ENCODE results near the gene FRAT1. TPM values are rescaled to one million over a fixed set of nuclear protein-coding genes. Genes with fewer than 3 reads are reported as not detected.

FRAT1 gene
- total and polyA plus RNA-seq, 10 of the 15 experiments (the other 5 are each of a cell fraction or from before 2014, with no cell fraction given), result 0.07 to 0.73 (median 0.26) TPM

GRCh38 chr10:97277551-97277950 is 41.5 kb upstream of the FRAT1 start:
- peaks cover 9% of the 10 kb centered on the region for H3K4me1 ChIP-seq (ENCODE audit: control insufficient read depth, insufficient read depth, low read length)
- POLR2A ChIA-PET, result no interaction called here
- BruUV-seq (replicated peaks), result no TSS peak
- CTCF ChIA-PET, result interaction anchor here (1.1 to 2.9 kb wide), 7 partner anchors 9 to 79 kb away, joined by 4 to 44 read pairs (median 22); partner anchors contain the start of gene ARHGAP19
- RAD21 ChIA-PET (ENCODE audit: unreplicated experiment), result interaction anchor here (1.9 to 2.4 kb wide), 2 partner anchors 56 to 123 kb away, joined by 10 to 14 read pairs; partner anchors contain the start of genes FRAT2 and RRP12
- H4K20me1 ChIP-seq (ENCODE audit: control insufficient read depth, insufficient read depth), result no peaks in the 10 kb centered on the region
- FAIRE-seq (no peak), DNase-seq (ENCODE audit: low read depth, low spot score) (no peak), ATAC-seq (no peak)
- no peaks in the 10 kb centered on the region for H3K9me3 ChIP-seq (replicated peaks; ENCODE audit: control insufficient read depth, insufficient read depth, low read length)
- no peaks in the 10 kb centered on the region; a peak in 1 of 4 replicates for H3K36me3 ChIP-seq (ENCODE audit: control insufficient read depth in 2 of 2, insufficient read depth in 2 of 2, low read length in 1 of 2)
- peak overlapping the region; percentile 63; the same call in 1 of the 2 replicates for H3K4me2 ChIP-seq (ENCODE audit: control insufficient read depth, insufficient read depth)
- no peak for TF ChIP-seq CHD1 (IDR thresholded peaks at IDR 0.05; ENCODE audit: low read depth, low read length)
- no peak for TF ChIP-seq POU2F2 (IDR thresholded peaks at IDR 0.05; ENCODE audit: borderline replicate concordance, low read depth, low read length)
- no peak for TF ChIP-seq PRDM15 (CRISPR knock-in tag; IDR thresholded peaks at IDR 0.05)
- no peak for TF ChIP-seq MEF2B (IDR thresholded peaks at IDR 0.05; ENCODE audit: partially characterized antibody, poor library complexity, severe bottlenecking)
- TF ChIP-seq SREBF1 (IDR thresholded peaks at IDR 0.05; ENCODE audit: low read length), result no peak
- no peak for TF ChIP-seq PML (IDR thresholded peaks at IDR 0.05; ENCODE audit: low read length)
- TF ChIP-seq HDGF (IDR thresholded peaks at IDR 0.05), result no peak
- no peak for TF ChIP-seq EZH2 (IDR thresholded peaks at IDR 0.05; ENCODE audit: borderline replicate concordance, control insufficient read depth, low read depth, low read length)
- TF ChIP-seq YY1 (IDR thresholded peaks at IDR 0.05; ENCODE audit: low read depth, low read length), result no peak
- TF ChIP-seq CEBPZ (IDR thresholded peaks at IDR 0.05; ENCODE audit: low read depth, low read length), result no peak
- in situ Hi-C loops (cut with MboI) (no loop called here), intact Hi-C loops (cut with micrococcal nuclease; ENCODE audit: unreplicated experiment) (no loop called here)
- peaks cover 19% of the 10 kb centered on the region for H3K79me2 ChIP-seq (ENCODE audit: control insufficient read depth, insufficient read depth, low read length)
- SMC1A ChIA-PET (ENCODE audit: uncharacterized antibody, unreplicated experiment), result interaction anchor here (0.8 to 2.1 kb wide), 4 partner anchors 8 to 55 kb away, joined by 3 to 17 read pairs (median 6); no protein-coding TSS in a partner anchor
- H3K27ac ChIP-seq (ENCODE audit: control insufficient read depth, insufficient read depth), result no peak overlapping the region
- H2AFZ ChIP-seq (ENCODE audit: control insufficient read depth, low read depth, low read length), result no peak overlapping the region
- 7% methylated on average over 1 of the region's 1 CpG for WGBS (ENCODE audit: insufficient coverage, insufficient replicate concordance, low lambda C conversion rate, missing lambda C conversion rate)
- H3K9ac ChIP-seq (ENCODE audit: control insufficient read depth, insufficient read depth, low read length), result no peak overlapping the region
- no peak overlapping the region for H3K4me3 ChIP-seq
- no peaks in the 10 kb centered on the region for H3K27me3 ChIP-seq (replicated peaks in 1 of 2; ENCODE audit: control insufficient read depth in 2 of 2, insufficient read depth in 2 of 2, low read length in 1 of 2)
